ENCODE data around the gene MLEC. TPM values are rescaled to one million over a fixed set of nuclear protein-coding genes. Genes with fewer than 3 reads are reported as not detected.

Gene MLEC
- total and polyA plus RNA-seq, 2 of the 13 experiments (the other 11 are each of a cell fraction or from before 2014, with no cell fraction given) = 49.8 to 156 TPM

- CTCF ChIA-PET (ENCODE audit: low intra/inter-chr PET ratio, low total read pairs) = no interaction called here
- in situ Hi-C loops (cut with HindIII; ENCODE audit: extremely low pct_ligation_motif_present, low pct_unique_long_range_greater_than_20kb) (no loop called here), intact Hi-C loops (cut with micrococcal nuclease; ENCODE audit: unreplicated experiment) (no loop called here)
- no peak overlapping the region for H2AFZ ChIP-seq (ENCODE audit: low read length)
- no peak overlapping the region for H3K9ac ChIP-seq (ENCODE audit: insufficient read depth, low read depth, low read length)
- POLR2A ChIA-PET = no interaction called here
- TF ChIP-seq ZNF839 (CRISPR knock-in tag; IDR thresholded peaks at IDR 0.05; ENCODE audit: borderline replicate concordance) = no peak
- no peak for TF ChIP-seq HMGA1 (CRISPR knock-in tag; conservative IDR thresholded peaks at IDR 0.05)
- no peak for TF ChIP-seq TEF (CRISPR knock-in tag; IDR thresholded peaks at IDR 0.05)
- no peak for TF ChIP-seq CBX2 (IDR thresholded peaks at IDR 0.05; ENCODE audit: low read depth, low read length)
- TF ChIP-seq CBX2 (CRISPR knock-in tag; IDR thresholded peaks at IDR 0.05; ENCODE audit: low read depth) = no peak
- no peak for TF ChIP-seq HES4 (CRISPR knock-in tag; IDR thresholded peaks at IDR 0.05; ENCODE audit: borderline replicate concordance)
- TF ChIP-seq ZNF382 (CRISPR knock-in tag; IDR thresholded peaks at IDR 0.05; ENCODE audit: borderline replicate concordance) = no peak
- TF ChIP-seq ZNF558 (CRISPR knock-in tag; IDR thresholded peaks at IDR 0.05; ENCODE audit: borderline replicate concordance) = no peak
- TF ChIP-seq ZNF512 (CRISPR knock-in tag; IDR thresholded peaks at IDR 0.05) = no peak
- TF ChIP-seq NFIB (CRISPR knock-in tag; IDR thresholded peaks at IDR 0.05; ENCODE audit: borderline replicate concordance) = no peak
- TF ChIP-seq ZNF878 (CRISPR knock-in tag; IDR thresholded peaks at IDR 0.05) = no peak
- TF ChIP-seq PHF8 (CRISPR knock-in tag; IDR thresholded peaks at IDR 0.05) = no peak
- no peak for TF ChIP-seq GZF1 (CRISPR knock-in tag; IDR thresholded peaks at IDR 0.05)
- no peak for TF ChIP-seq NFKB2 (CRISPR knock-in tag; IDR thresholded peaks at IDR 0.05; ENCODE audit: borderline replicate concordance)
- no peak overlapping the region for H3K4me2 ChIP-seq (ENCODE audit: low read depth, low read length)
- ATAC-seq = no peak
- H4K20me1 ChIP-seq (ENCODE audit: insufficient read depth, low read length) = no peaks in the 10 kb centered on the region; the same call in 1 of the 2 replicates
- BruUV-seq (replicated peaks) = no TSS peak
- no peak overlapping the region for H3K27ac ChIP-seq (ENCODE audit: extremely low read length, insufficient read depth, low read length)
- H3K9me3 ChIP-seq (ENCODE audit: low read length) = no peaks in the 10 kb centered on the region
- H3K27me3 ChIP-seq (ENCODE audit: control insufficient read depth in 1 of 2, insufficient read depth in 2 of 2, low read length in 2 of 2) = no peaks in the 10 kb centered on the region
- peaks cover 8% of the 10 kb centered on the region for H3K79me2 ChIP-seq (ENCODE audit: insufficient read depth, low read length)
- WGBS (ENCODE audit: low lambda C conversion rate) = 100% methylated on average over 7 of the region's 7 CpGs
- 0 out of 2 replicates have a peak, but pooled peaks cover 18% of the 10 kb centered on the region for H3K4me1 ChIP-seq (ENCODE audit: insufficient read depth, low read length)
- H3K36me3 ChIP-seq (replicated peaks in 1 of 2; ENCODE audit: control insufficient read depth in 1 of 2, insufficient read depth in 2 of 2, low read length in 2 of 2) = peaks cover 42 to 74% of the 10 kb centered on the region in 2 experiments
- DNase-seq (ENCODE audit: low spot score) = no peak
- FAIRE-seq = no peak
- no peak overlapping the region for H3K4me3 ChIP-seq (replicated peaks in 1 of 3; ENCODE audit: insufficient read depth in 1 of 3, low read depth in 2 of 3, low read length in 3 of 3)
Observed at GRCh38 chr12:120699553-120699952, 12.6 kb downstream of the MLEC start.
